ENCODE data around the gene POP7. TPM values are rescaled to one million over a fixed set of nuclear protein-coding genes. Genes with fewer than 3 reads are reported as not detected.

The POP7 gene
- total RNA-seq, 2 experiments from 2014 or later, result 47.2 to 94.3 TPM

GRCh38 chr7:100682991-100683658, 22.8 kb upstream of the POP7 start:
- TF ChIP-seq EZH2phosphoT487 (IDR thresholded peaks at IDR 0.05; ENCODE audit: borderline replicate concordance, low read depth, low read length) (no peak), CTCF (conservative IDR thresholded peaks at IDR 0.05; ENCODE audit: low read length) (peak; percentile 36; the same call in 1 of the 2 replicates)
- intact Hi-C loops (cut with micrococcal nuclease; ENCODE audit: unreplicated experiment), result no loop called here
- Histone ChIP-seq H3K27ac (ENCODE audit: low read depth, low read length, poor library complexity, severe bottlenecking) (no peak overlapping the region), H3K9me2 (ENCODE audit: insufficient read depth, low read length) (no peaks in the 10 kb centered on the region), H3K36me3 (ENCODE audit: insufficient read depth, low read length) (peaks cover 99% of the 10 kb centered on the region), H2AFZ (ENCODE audit: low read length) (no peak overlapping the region), H3K4me1 (ENCODE audit: insufficient read depth, low read length, poor library complexity, severe bottlenecking) (no peaks in the 10 kb centered on the region), H4K20me1 (ENCODE audit: insufficient read depth, low read length) (no peaks in the 10 kb centered on the region; the same call in 1 of the 2 replicates), H3K4me2 (ENCODE audit: low read length) (no peak overlapping the region), H3K79me2 (ENCODE audit: insufficient read depth, low read depth, low read length) (no peaks in the 10 kb centered on the region), H3K9me3 (ENCODE audit: low read length) (no peaks in the 10 kb centered on the region), H3K4me3 (ENCODE audit: low read depth, low read length, poor library complexity, severe bottlenecking) (no peak overlapping the region)
- ChIA-PET POLR2A (no interaction called here), CTCF (ENCODE audit: unreplicated experiment) (no interaction called here)
- BruUV-seq (replicated peaks), result no TSS peak
- no peak for DNase-seq (ENCODE audit: low spot score)

- no peaks in the 10 kb centered on the region; the same call in 1 of the 2 replicates for H4K20me1 ChIP-seq (ENCODE audit: insufficient read depth, low read length)
- peaks cover 99% of the 10 kb centered on the region for H3K36me3 ChIP-seq (ENCODE audit: insufficient read depth, low read length)
- no peaks in the 10 kb centered on the region for H3K4me1 ChIP-seq (ENCODE audit: insufficient read depth, low read length, poor library complexity, severe bottlenecking)
- no peak for TF ChIP-seq CTCF (conservative IDR thresholded peaks at IDR 0.05; ENCODE audit: low read length)
- no peak for TF ChIP-seq EZH2phosphoT487 (IDR thresholded peaks at IDR 0.05; ENCODE audit: borderline replicate concordance, low read depth, low read length)
- no peak overlapping the region for H3K4me3 ChIP-seq (ENCODE audit: low read depth, low read length, poor library complexity, severe bottlenecking)
- peaks cover under 1% of the 10 kb centered on the region; the same call in 1 of the 2 replicates for H3K79me2 ChIP-seq (ENCODE audit: insufficient read depth, low read depth, low read length)
- POLR2A ChIA-PET, result no interaction called here
- BruUV-seq (replicated peaks), result no TSS peak
- H2AFZ ChIP-seq (ENCODE audit: low read length), result no peak overlapping the region
- intact Hi-C loops (cut with micrococcal nuclease; ENCODE audit: unreplicated experiment), result no loop called here
- no peak for DNase-seq (ENCODE audit: low spot score)
- H3K4me2 ChIP-seq (ENCODE audit: low read length), result no peak overlapping the region
- H3K9me2 ChIP-seq (ENCODE audit: insufficient read depth, low read length), result no peaks in the 10 kb centered on the region
- no peaks in the 10 kb centered on the region for H3K9me3 ChIP-seq (ENCODE audit: low read length)
- H3K27ac ChIP-seq (ENCODE audit: low read depth, low read length, poor library complexity, severe bottlenecking), result no peak overlapping the region
- CTCF ChIA-PET (ENCODE audit: unreplicated experiment), result no interaction called here
Measured at GRCh38 chr7:100683659-100684533, 22.0 kb upstream of the POP7 start.

All from OCI-LY7 (cell line).